Right lobe of liver (tissue), 4 donors: ENCODE results near the gene RASIP1.

Experiments used
- CTCF ChIP-seq, 4 donors: fragments of 200-600 bp in 3 of 4; fragments of 450-650 bp in 1 of 4; IDR thresholded peaks; one replicate each; pipeline versions ENCODE4 v1.5.1 to v1.8.0; 2016 to 2022; ENCODE audit warnings: antibody characterized with exemption in 4 of 4, mild to moderate bottlenecking in 2 of 4
- POLR2A ChIP-seq: fragments of 450-650 bp; IDR thresholded peaks from one replicate; pipeline ENCODE4 v1.6.1; 2017; ENCODE audit warnings: antibody characterized with exemption, mild to moderate bottlenecking
- donor health status: DM: no; HTN: no; CAD: no.
- donor health status: DM: no; HTN: no; CAD: no.
- donor health status: DM: no; HTN: yes; CAD: no.

- TF ChIP-seq CTCF (IDR thresholded peaks at IDR 0.05) (peak; percentile 45 to 64 (median 60)), POLR2A (no peak)
These were observed 44.1 kb upstream of the RASIP1 start for GRCh38 chr19:48784527-48784926.
